Measurements from ENCODE around the gene TUBE1. TPM values are rescaled to one million over a fixed set of nuclear protein-coding genes. Genes with fewer than 3 reads are reported as not detected.

The TUBE1 gene
- 33.4 and 41.1 TPM in 2 replicates for total RNA-seq

- TF ChIP-seq, protein P1, sequence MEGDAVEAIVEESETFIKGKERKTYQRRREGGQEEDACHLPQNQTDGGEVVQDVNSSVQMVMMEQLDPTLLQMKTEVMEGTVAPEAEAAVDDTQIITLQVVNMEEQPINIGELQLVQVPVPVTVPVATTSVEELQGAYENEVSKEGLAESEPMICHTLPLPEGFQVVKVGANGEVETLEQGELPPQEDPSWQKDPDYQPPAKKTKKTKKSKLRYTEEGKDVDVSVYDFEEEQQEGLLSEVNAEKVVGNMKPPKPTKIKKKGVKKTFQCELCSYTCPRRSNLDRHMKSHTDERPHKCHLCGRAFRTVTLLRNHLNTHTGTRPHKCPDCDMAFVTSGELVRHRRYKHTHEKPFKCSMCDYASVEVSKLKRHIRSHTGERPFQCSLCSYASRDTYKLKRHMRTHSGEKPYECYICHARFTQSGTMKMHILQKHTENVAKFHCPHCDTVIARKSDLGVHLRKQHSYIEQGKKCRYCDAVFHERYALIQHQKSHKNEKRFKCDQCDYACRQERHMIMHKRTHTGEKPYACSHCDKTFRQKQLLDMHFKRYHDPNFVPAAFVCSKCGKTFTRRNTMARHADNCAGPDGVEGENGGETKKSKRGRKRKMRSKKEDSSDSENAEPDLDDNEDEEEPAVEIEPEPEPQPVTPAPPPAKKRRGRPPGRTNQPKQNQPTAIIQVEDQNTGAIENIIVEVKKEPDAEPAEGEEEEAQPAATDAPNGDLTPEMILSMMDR (IDR thresholded peaks at IDR 0.05; ENCODE audit: insufficient read depth, low read length, severe bottlenecking), result no peak
- Histone ChIP-seq H3K27me3 (ENCODE audit: control insufficient read depth, insufficient read depth, low read length) (no peaks in the 10 kb centered on the region), H3K36me3 (ENCODE audit: control insufficient read depth, insufficient read depth, low read length) (peaks cover 2% of the 10 kb centered on the region), H3K4me3 (ENCODE audit: low read depth, low read length) (peak within 1 kb of the TSS; percentile 71)
- FAIRE-seq, result peak; percentile 79
- DNase-seq (ENCODE audit: low read depth), result peak; percentile 93
Measured at GRCh38 chr6:112087136-112087911, at the start of gene TUBE1, which contains the start of gene FAM229B. Gene TUBE1 (minus strand): TSS chr6:112087482. CDS start chr6:112087434, 48 bp downstream. Gene FAM229B (plus strand): TSS chr6:112087591. CDS start chr6:112099284, 11,693 bp downstream.

DNA sequence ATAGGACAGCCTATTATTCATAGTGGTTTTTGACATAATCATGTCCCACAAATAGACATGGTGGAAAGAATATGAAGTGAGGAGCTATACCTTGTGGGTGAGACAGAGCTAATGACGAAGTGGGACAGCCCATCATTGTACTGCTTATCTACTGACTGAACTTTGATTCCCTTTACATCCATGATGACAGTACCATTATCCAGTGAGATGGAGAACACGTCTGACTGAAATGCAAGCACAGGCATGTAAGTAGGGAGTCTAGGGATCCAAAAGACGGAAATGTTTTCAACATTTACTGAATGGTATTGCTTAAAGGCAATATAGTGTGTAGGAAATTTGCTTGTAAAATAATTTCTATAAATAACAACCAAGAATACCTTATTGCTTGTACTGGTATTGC, 43.6 kb upstream of the TUBE1 start:
- peak; percentile 67 for DNase-seq (ENCODE audit: low read depth)
- no peak for FAIRE-seq
- TF ChIP-seq, protein P1 (IDR thresholded peaks at IDR 0.05; ENCODE audit: insufficient read depth, low read length, severe bottlenecking), result no peak
- Histone ChIP-seq H3K4me3 (ENCODE audit: low read depth, low read length) (no peak overlapping the region), H3K36me3 (ENCODE audit: control insufficient read depth, insufficient read depth, low read length) (no peaks in the 10 kb centered on the region), H3K27me3 (ENCODE audit: control insufficient read depth, insufficient read depth, low read length) (no peaks in the 10 kb centered on the region)

DNA sequence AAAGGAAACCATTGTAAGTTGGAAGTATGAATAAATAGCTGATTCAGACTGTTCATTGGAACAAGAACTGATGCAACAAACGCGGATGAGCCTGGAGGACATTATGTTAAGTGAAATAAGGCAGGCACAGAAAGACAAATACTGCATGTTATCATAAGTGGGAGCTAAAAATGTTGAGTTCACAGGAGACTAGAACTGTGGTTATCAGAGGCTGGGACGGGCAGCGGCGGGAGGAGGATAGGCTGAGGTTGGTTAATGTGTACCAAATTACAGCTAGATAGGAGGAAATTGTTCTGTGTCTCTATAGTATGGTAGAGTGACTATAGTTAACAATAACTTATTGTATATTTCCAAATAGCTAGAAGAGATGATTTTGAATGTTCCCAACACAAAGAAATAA, 40.9 kb upstream of the TUBE1 start:
- FAIRE-seq, result no peak
- H3K27me3 ChIP-seq (ENCODE audit: control insufficient read depth, insufficient read depth, low read length), result no peaks in the 10 kb centered on the region
- no peak for DNase-seq (ENCODE audit: low read depth)
- no peaks in the 10 kb centered on the region for H3K36me3 ChIP-seq (ENCODE audit: control insufficient read depth, insufficient read depth, low read length)
- no peak overlapping the region for H3K4me3 ChIP-seq (ENCODE audit: low read depth, low read length)
- TF ChIP-seq, protein P1 (IDR thresholded peaks at IDR 0.05; ENCODE audit: insufficient read depth, low read length, severe bottlenecking), result no peak

- no peak for FAIRE-seq
- TF ChIP-seq, protein P1 (IDR thresholded peaks at IDR 0.05; ENCODE audit: insufficient read depth, low read length, severe bottlenecking), result no peak
- Histone ChIP-seq H3K36me3 (ENCODE audit: control insufficient read depth, insufficient read depth, low read length) (no peaks in the 10 kb centered on the region), H3K4me3 (ENCODE audit: low read depth, low read length) (no peak overlapping the region), H3K27me3 (ENCODE audit: control insufficient read depth, insufficient read depth, low read length) (no peaks in the 10 kb centered on the region)
- DNase-seq (ENCODE audit: low read depth), result no peak
Measured at GRCh38 chr6:112123982-112124381, 36.7 kb upstream of the TUBE1 start.

GRCh38 chr6:112122756-112123155, 35.5 kb upstream of the TUBE1 start:
- H3K36me3 ChIP-seq (ENCODE audit: control insufficient read depth, insufficient read depth, low read length), result no peaks in the 10 kb centered on the region
- no peaks in the 10 kb centered on the region for H3K27me3 ChIP-seq (ENCODE audit: control insufficient read depth, insufficient read depth, low read length)
- FAIRE-seq (no peak), DNase-seq (ENCODE audit: low read depth) (no peak)
- H3K4me3 ChIP-seq (ENCODE audit: low read depth, low read length), result no peak overlapping the region
- TF ChIP-seq, protein P1 (IDR thresholded peaks at IDR 0.05; ENCODE audit: insufficient read depth, low read length, severe bottlenecking), result no peak

Data from bronchial epithelial cell (primary cell).